HEK293T (cell line): ENCODE results near the gene ARHGAP8.

ENCODE experiments used
- ARNT ChIP-seq: fragments of 450-650 bp; IDR thresholded peaks from 2 replicates; pipeline ENCODE4 v1.6.1; 2017; ENCODE audit warnings: mild to moderate bottlenecking
- BHLHE40 ChIP-seq: fragments of 450-650 bp; IDR thresholded peaks from 2 replicates; pipeline ENCODE4 v1.6.1; 2016; ENCODE audit warnings: mild to moderate bottlenecking, moderate library complexity, borderline replicate concordance
- CTBP1 ChIP-seq: fragments of 450-650 bp; IDR thresholded peaks from 2 replicates; pipeline ENCODE4 v1.6.1; 2016; ENCODE audit warnings: borderline replicate concordance
- ELF4 ChIP-seq: fragments of 450-650 bp; IDR thresholded peaks from 2 replicates; pipeline ENCODE4 v1.6.1; 2017; ENCODE audit warnings: antibody characterized with exemption
- FOXA1 ChIP-seq: fragments of 450-650 bp; IDR thresholded peaks from 2 replicates; pipeline ENCODE4 v1.6.1; 2016; ENCODE audit warnings: mild to moderate bottlenecking
- FOXK2 ChIP-seq: fragments of 450-650 bp; IDR thresholded peaks from 2 replicates; pipeline ENCODE4 v1.6.1; 2016; ENCODE audit warnings: mild to moderate bottlenecking
- FOXM1 ChIP-seq: fragments of 450-650 bp; IDR thresholded peaks from 2 replicates; pipeline ENCODE4 v1.6.1; 2017; ENCODE audit warnings: mild to moderate bottlenecking, borderline replicate concordance
- HDGF ChIP-seq: fragments of 450-650 bp; IDR thresholded peaks from 2 replicates; pipeline ENCODE4 v1.6.1; 2017; ENCODE audit warnings: antibody characterized with exemption, borderline replicate concordance
- LEF1 ChIP-seq: fragments of 450-650 bp; IDR thresholded peaks from 2 replicates; pipeline ENCODE4 v1.6.1; 2017; ENCODE audit warnings: mild to moderate bottlenecking, borderline replicate concordance
- NFRKB ChIP-seq: fragments of 450-650 bp; IDR thresholded peaks from 2 replicates; pipeline ENCODE4 v1.6.1; 2016; ENCODE audit warnings: mild to moderate bottlenecking, moderate library complexity
- SP1 ChIP-seq: fragments of 450-650 bp; IDR thresholded peaks from 2 replicates; pipeline ENCODE4 v1.6.1; 2017
- SUZ12 ChIP-seq: fragments of 450-650 bp; IDR thresholded peaks from 2 replicates; pipeline ENCODE4 v1.6.1; 2016; ENCODE audit warnings: mild to moderate bottlenecking
- TARDBP ChIP-seq: fragments of 450-650 bp; IDR thresholded peaks from 2 replicates; pipeline ENCODE4 v1.6.1; 2016
- ZNF384 ChIP-seq: fragments of 450-650 bp; IDR thresholded peaks from 2 replicates; pipeline ENCODE4 v1.6.1; 2016

DNA sequence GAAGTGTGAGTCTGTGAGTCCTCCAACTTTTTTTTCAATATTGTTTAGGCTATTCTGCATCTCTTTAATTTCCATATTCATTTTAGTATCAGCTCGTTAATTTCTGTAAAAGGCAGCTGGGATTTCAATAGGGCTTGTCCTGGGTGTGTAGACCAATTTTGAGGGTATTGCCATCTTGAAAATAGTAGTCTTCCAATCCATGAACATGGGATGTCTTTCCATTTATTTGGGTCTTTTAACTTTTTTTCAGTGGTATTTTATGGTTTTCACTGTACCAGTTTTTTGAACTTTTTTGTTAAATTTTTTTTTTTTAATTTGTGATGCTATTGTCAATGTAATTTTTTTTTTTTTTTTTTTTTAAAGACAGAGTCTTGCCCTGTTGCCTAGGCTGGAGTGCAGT lies 79.5 kb downstream of the ARHGAP8 start:
- no peak for TF ChIP-seq LEF1
- TF ChIP-seq FOXM1 = no peak
- no peak for TF ChIP-seq HDGF
- TF ChIP-seq SP1 = no peak
- TF ChIP-seq ELF4 = no peak
- TF ChIP-seq TARDBP = no peak
- no peak for TF ChIP-seq ZNF384
- TF ChIP-seq FOXK2 = no peak
- TF ChIP-seq NFRKB = no peak
- no peak for TF ChIP-seq CTBP1
- no peak for TF ChIP-seq SUZ12
- TF ChIP-seq FOXA1 = no peak
- no peak for TF ChIP-seq ARNT
- no peak for TF ChIP-seq BHLHE40
